GM19452 (cell line): ENCODE data around the gene TRPM3.

Experiments used
- ATAC-seq: cut with Tn5 transposase; IDR thresholded peaks from one replicate; pipeline ENCODE4 v1.9.1; 2021; ENCODE audit not compliant: unreplicated experiment

TRPM3 gene

GRCh38 chr9:70498866-70499265 is 622.6 kb downstream of the TRPM3 start:
- ATAC-seq, result no peak

- ATAC-seq, result no peak
Measured at GRCh38 chr9:70496244-70496643, 625.2 kb downstream of the TRPM3 start.

- no peak for ATAC-seq
Measured at GRCh38 chr9:70495514-70495913, 625.9 kb downstream of the TRPM3 start.

GRCh38 chr9:70494221-70494620 is 627.2 kb downstream of the TRPM3 start:
- no peak for ATAC-seq

GRCh38 chr9:70493029-70493428 is 628.4 kb downstream of the TRPM3 start:
- ATAC-seq, result no peak

GRCh38 chr9:70492319-70492777 is 629.1 kb downstream of the TRPM3 start:
- no peak for ATAC-seq

- ATAC-seq, result no peak
Measured at GRCh38 chr9:70491426-70492318, 629.7 kb downstream of the TRPM3 start.

GRCh38 chr9:70490478-70490877 is 630.9 kb downstream of the TRPM3 start:
- no peak for ATAC-seq

- ATAC-seq, result no peak
Measured at GRCh38 chr9:70488793-70489105, 632.7 kb downstream of the TRPM3 start.

GRCh38 chr9:70488098-70488792 is 633.2 kb downstream of the TRPM3 start:
- no peak for ATAC-seq

- no peak for ATAC-seq
Measured at GRCh38 chr9:70486127-70486526, 635.3 kb downstream of the TRPM3 start.

- no peak for ATAC-seq
Measured at GRCh38 chr9:70485273-70485858, 636.1 kb downstream of the TRPM3 start.

GRCh38 chr9:70484232-70485130 is 636.9 kb downstream of the TRPM3 start:
- no peak for ATAC-seq

GRCh38 chr9:70481471-70481870 is 640.0 kb downstream of the TRPM3 start:
- ATAC-seq, result no peak

- no peak for ATAC-seq
Measured at GRCh38 chr9:70480405-70480980, 640.9 kb downstream of the TRPM3 start.

GRCh38 chr9:70479880-70480291 is 641.5 kb downstream of the TRPM3 start:
- no peak for ATAC-seq
